GM23248 (cell line): Measurements from ENCODE around the gene IPO5.

Source experiments
- EZH2 ChIP-seq: fragments of 200-600 bp; sonication (generic); IDR thresholded peaks from 2 replicates; pipeline ENCODE4 v1.6.1; 2018; ENCODE audit warnings: antibody characterized with exemption, mild to moderate bottlenecking; ENCODE audit not compliant: insufficient read depth, poor library complexity, severe bottlenecking
- EZH2phosphoT487 ChIP-seq: fragments of 200-600 bp; sonication (generic); IDR thresholded peaks from 2 replicates; pipeline ENCODE4 v1.6.1; 2018; ENCODE audit warnings: antibody characterized with exemption, moderate library complexity, mild to moderate bottlenecking, low read depth; ENCODE audit not compliant: insufficient read depth

- TF ChIP-seq EZH2 (no peak), EZH2phosphoT487 (no peak)
Observed at GRCh38 chr13:97938706-97939475, 14.6 kb upstream of the IPO5 start.
